Hepatocyte (in vitro differentiated cells): Measurements from ENCODE around the gene LRMDA.

ENCODE experiments used
- CTCF ChIP-seq: fragments of 200-600 bp; sonication (generic); IDR thresholded peaks from 2 replicates; pipeline ENCODE4 v1.5.1; 2016; ENCODE audit warnings: antibody characterized with exemption, mild to moderate bottlenecking; ENCODE audit not compliant: poor library complexity
- EZH2 ChIP-seq: fragments of 200-600 bp; sonication (generic); IDR thresholded peaks from 2 replicates; pipeline ENCODE4 v1.6.1; 2016; ENCODE audit warnings: antibody characterized with exemption, mild to moderate bottlenecking, borderline replicate concordance

- TF ChIP-seq CTCF (no peak), EZH2 (no peak)
Measured at GRCh38 chr10:75438275-75438674, 6.9 kb downstream of the LRMDA start.
